Stimulated activated CD4-positive, alpha-beta T cell treated with anti-CD3 and anti-CD28 coated beads, Interleukin-1b, Interleukin-23, amount 100 ng/mL, for 4 hours (primary cell): ENCODE measurements around the gene NADK.
"Not testable (repeated sequence)": the region's sequence is repeated elsewhere in the genome, so short reads cannot be mapped to it uniquely, and the experiment has no call there.

Source experiments
- DNase-seq, 2 donors: peaks; one replicate each; pipeline ENCODE4 v3.0.0-alpha.2; 2020; ENCODE audit warnings: low read depth in 2 of 2

The NADK gene

DNA sequence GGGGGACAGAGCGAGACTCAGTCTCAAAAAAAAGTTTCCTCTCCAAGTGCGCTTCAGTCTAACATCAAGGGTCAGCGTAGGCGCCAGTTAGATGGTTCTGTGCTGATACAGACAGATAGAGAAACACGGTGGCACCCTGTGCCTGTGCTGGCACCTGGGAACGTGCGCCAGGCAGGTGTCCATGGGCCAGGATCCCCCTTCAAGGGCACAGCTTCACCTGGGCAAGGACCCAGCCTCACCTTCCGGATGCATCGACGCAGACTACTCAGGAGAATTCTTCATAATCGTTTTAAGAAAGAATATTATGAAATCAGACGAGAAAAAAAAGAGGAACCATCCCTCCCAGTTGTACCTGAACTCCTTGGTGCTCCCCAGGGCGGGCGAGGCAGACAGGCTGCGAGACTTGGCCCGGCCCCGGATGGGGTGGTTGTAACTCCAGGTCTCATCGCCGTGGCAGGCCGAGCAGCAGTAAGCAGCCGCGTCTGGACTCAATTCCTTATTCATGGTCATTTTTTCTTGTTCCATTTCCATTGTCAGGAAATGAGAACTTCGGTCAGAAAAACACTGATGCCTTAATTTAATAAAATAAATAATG, 13.3 kb downstream of the NADK start:
- no peak for DNase-seq

GRCh38 chr1:1763657-1764621, 14.3 kb downstream of the NADK start:
- no peak for DNase-seq

DNA sequence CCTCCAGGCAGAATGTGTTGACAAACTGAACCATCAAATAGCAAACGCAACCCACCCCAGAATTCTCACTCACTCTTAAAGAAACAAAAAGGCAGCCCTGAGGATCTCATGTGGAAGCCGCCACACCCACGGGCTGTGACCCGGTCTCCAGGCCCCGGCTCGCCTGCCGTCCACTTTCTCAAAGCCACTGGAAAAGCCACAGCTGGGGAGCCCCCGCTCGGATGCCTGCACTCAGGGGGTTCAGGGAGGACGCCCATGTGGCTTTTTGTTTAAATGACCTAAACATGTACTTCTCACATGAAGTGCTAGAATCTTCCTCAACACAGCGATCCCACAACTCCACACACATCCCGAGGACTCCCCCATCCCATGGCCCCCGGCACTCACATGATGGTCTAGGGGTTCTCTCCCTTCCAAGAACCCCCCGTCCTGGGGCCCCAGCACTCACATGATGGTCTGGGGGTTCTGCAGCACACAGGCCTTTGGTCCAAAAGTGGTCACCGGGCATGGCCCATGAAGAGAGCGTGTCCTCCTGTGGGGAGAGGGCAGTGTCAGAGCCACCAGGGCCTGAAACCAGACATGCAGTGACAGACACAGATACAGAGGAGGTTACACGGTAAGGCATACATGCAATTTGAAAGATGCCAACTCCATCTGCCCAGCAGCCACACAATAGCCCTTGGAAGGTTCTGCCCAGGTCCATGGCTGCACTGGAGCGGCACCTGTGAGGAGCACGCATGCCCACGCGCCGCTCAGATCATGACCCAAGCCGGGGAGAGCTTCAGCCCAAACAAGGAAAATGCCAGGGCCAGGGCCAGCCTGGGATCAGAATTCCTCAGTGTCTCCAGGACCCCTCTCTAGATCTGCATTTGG, 16.5 kb downstream of the NADK start:
- DNase-seq: no peak

- DNase-seq: no peak
Observed at GRCh38 chr1:1760715-1761114, 17.6 kb downstream of the NADK start.

GRCh38 chr1:1760345-1760650, 18.0 kb downstream of the NADK start:
- no peak for DNase-seq

DNA sequence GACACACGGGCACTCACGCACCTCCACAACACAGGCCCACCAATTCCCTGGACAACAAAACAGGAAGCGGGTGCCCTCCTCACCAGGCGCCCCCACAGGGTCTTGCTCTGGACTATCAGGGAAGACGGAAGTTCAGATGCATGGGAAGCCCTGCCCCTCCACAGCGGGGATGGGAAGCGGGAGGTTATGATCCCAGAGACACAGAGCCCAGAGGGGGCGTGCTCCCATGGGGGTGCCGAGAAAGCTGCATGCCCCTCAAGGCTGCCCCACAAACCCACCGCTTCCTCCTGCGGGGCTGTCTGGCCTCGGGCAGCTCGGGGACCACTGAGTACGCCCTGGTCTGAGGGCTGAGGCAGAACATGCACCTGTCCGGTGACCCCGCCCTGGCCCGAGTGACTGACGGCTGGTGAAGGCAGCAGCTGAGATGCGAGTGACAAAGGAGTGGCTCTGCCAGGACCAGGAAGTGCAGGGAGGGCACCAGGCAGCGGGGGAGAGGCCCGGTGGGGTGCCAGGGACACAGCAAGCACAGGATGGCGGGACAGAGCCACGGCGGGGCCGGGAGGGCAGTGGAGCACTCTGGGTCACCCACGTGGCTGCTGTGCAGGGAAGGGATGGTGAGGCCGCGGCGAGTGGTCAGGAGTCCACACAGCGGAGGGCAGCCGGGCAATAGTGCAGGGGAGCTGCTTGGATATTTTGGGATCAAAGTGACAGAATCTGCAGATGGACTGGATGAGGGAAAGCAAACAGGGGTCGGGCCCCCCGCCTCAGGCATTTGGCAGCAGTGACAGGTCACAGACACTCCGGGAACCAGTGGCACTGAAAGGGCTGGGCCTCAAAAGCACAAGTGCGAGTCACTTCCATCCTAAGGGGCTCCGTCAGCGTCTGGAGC, 18.6 kb downstream of the NADK start:
- no peak for DNase-seq

GRCh38 chr1:1758692-1759455, 19.4 kb downstream of the NADK start:
- DNase-seq: no peak

DNA sequence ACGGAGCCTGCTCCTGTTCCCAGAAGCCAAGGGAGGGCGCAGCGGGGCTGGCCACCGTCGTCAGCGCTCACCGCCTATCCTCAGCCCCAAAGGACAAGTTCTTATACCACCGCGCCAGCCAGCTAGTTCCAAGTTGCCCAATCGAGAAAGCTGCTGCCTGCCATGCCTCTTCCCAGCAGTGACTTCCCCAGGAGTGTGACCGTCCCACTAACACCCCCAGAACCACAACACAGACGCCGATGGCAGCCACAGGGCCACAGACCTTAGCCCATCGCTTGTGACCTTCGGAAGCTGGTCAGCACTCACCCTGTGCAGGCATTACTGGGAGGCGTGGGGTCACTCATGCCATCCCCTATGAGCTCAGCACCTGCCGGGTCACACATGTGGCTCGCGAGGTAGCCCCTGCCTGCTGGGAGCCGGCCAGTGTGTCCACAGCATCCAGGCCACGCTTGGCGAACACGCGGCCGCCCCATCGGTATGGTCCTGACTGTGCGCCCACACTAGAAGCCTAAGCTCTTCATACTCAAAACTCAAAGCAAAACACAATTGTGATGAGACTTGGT, 20.1 kb downstream of the NADK start:
- no peak for DNase-seq

DNA sequence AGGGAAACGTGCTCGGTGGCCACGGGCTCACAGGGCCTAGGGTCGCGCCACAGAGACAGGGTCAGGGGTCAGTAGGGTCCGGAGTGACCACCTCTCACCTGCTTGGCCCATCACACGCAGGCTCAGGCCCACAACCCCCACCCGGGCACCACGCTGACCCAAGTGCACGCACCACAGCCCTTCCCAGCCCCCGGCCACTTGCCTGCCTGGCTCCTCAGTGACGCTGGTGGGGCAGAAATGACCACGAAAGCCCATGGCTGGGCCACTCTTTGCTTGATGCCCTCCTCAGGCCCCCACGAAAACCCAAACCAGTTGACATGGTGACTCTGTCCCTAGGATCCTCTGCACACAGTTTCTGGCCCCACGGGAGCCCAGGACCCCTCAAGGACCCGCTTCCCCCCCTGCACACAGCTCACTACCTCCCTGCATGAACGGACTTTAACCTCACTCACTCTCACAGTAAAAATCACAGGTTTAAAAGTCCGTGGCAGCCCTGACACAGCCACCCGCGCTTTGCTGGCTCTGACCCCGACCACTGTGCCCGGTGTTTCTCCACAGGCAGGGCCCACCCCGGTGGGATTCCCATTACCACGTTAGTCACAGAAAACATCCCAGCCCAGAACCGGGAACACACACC, 20.7 kb downstream of the NADK start:
- no peak for DNase-seq

DNA sequence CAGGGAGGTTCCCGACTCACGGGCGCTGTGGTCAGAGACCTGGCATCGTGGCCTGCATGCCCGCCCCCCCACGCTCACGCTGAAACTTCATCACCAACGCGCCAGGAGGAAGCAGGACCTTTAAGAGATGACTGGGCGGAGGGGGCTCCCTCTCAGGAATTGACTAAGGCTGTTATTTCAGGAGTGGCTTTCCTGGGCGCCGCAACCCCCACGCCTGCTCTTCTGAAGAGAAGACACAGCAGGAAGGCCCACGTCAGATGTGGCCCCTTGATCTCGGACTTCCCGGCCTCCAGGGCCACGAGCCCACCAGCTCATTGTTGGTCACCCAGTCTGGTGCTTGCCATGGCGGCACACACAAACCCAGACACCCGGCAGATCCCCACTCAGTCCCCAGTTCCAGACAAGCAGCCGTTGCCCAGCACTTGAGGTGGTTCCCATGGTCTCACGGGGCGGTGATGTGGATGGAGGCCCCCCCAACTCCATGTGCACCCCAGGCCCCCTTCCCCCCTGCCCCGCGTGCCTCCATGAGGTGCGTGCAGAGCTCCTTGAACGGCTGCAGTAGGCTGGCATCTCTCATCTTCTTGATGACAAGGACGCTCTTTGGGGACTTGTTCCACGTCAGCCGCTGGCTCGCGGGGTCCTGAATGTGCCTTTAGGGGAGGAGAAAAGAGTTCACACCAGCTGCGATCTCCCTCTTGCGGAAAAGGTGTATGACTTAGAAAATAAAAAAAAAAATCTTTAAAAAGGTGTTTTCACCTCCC, 21.4 kb downstream of the NADK start:
- no peak for DNase-seq

GRCh38 chr1:1755852-1756251, 22.4 kb downstream of the NADK start:
- no peak for DNase-seq

DNA sequence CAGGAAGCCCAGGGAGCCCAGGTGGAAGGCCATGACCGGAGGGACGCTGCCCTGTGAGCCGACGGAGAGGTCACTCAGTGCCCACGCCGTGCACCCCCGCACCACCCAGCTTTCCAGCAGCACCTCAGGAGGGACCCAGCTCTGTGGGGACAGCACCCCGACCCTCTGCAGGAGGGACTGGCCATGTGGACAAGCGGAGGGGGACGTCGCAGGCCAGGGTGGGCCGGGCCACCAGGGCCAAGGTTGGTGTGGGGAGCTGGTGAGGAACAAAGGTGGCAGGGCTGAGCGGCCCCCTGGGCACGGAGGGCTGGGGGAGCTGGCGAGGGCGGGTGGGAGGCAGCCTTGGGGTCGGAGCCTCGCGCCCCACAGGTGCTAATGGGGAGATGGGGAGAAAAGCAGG, 22.8 kb downstream of the NADK start:
- no peak for DNase-seq

DNA sequence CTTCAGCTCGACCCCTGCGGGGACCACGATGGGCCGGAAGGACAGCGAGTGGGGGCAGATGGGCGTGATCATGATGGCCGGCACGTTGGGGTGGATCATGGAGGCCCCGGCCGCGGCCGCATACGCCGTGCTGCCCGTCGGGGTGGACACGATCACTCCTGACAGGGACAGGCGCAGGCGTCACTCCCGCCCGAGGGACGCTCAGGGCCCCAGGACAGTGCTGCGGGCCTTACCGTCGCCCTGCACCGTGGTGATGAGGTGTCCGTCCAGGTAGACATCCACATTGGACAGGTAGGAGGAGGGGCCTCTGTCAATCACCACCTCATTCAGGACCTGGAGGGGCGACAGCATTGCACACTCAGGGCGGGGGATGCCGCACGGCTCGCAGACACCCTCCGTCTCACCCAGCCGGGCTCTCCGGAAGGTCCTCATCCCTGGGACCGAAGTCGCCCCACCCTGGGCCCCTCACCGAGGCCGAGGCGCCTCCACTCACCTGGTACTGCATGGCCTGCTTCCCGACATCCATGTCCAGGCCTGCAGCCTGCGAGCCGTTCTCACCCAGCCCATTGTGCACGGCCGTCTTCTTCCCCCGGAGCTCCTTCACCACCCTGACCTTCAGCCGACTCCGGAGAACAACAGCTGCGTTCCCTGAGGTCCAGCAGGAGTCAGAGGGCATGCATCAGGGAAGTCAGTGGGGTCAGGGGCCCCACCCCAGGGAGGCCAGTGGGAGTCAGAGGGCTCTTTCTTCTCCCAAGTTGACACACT, 24.0 kb downstream of the NADK start:
- no peak for DNase-seq

DNA sequence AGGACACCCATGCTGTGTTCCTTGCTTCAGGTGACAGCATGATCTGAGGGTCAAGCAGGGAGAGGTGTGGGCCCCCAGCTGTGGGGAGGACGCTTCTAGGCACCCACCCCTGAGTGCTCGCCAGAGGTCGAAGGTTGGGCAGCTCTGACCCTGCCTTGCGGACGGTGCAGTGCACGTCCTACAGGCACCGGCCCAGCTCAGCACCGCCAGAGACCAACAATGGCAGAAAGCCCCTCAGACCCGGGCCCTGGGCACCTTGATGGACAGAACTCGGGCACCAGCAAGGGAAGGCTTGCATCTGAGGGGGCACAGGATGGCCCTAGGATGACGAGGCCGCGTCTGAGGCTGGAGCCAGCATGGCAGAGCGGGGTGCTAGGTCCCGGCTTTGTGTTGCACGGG, 24.7 kb downstream of the NADK start:
- no peak for DNase-seq

- DNase-seq: no peak
Observed at GRCh38 chr1:1752636-1753606, 25.3 kb downstream of the NADK start.

GRCh38 chr1:1752190-1752589, 26.1 kb downstream of the NADK start:
- no peak for DNase-seq

GRCh38 chr1:1749941-1750340, 28.3 kb downstream of the NADK start:
- not testable (repeated sequence) for DNase-seq
